Smooth muscle cell (in vitro differentiated cells): ENCODE results near the gene KCNJ14. TPM values are rescaled to one million over a fixed set of nuclear protein-coding genes. Genes with fewer than 3 reads are reported as not detected.

ENCODE experiments used
- DNase-seq: peaks from one replicate; lab custom pipeline; 2025; ENCODE audit not compliant: unreplicated experiment; lab: John Stamatoyannopoulos, UW
- H2AFZ ChIP-seq: fragments of 200-600 bp; sonication (generic); 2 replicates; pipeline ENCODE4 v1.6.0; 2016; ENCODE audit warnings: antibody characterized with exemption, low read depth, mild to moderate bottlenecking
- H3F3A ChIP-seq: fragments of 200-600 bp; sonication (generic); 2 replicates; pipeline ENCODE4 v1.6.0; 2017; ENCODE audit warnings: antibody characterized with exemption, low read depth
- H3K27ac ChIP-seq: fragments of 200-600 bp; sonication (generic); 2 replicates; pipeline ENCODE4 v1.5.1; 2016; ENCODE audit warnings: low read depth, mild to moderate bottlenecking
- H3K27me3 ChIP-seq: fragments of 200-600 bp; sonication (generic); 2 replicates; pipeline ENCODE4 v1.6.1; 2016; ENCODE audit warnings: low read depth, mild to moderate bottlenecking
- H3K36me3 ChIP-seq: fragments of 200-600 bp; sonication (generic); 2 replicates; pipeline ENCODE4 v1.5.1; 2016; ENCODE audit warnings: low read depth
- H3K4me1 ChIP-seq: fragments of 200-600 bp; sonication (generic); 2 replicates; pipeline ENCODE4 v1.5.1; 2016; ENCODE audit warnings: low read depth
- H3K4me2 ChIP-seq: fragments of 200-600 bp; sonication (generic); 2 replicates; pipeline ENCODE4 v1.6.0; 2016; ENCODE audit warnings: mild to moderate bottlenecking
- H3K4me3 ChIP-seq: fragments of 200-600 bp; sonication (generic); 2 replicates; pipeline ENCODE4 v1.5.1; 2016; ENCODE audit warnings: mild to moderate bottlenecking
- H3K79me2 ChIP-seq: fragments of 200-600 bp; sonication (generic); 2 replicates; pipeline ENCODE4 v1.6.0; 2016; ENCODE audit warnings: low read depth, mild to moderate bottlenecking
- H3K9ac ChIP-seq: fragments of 200-600 bp; sonication (generic); 2 replicates; pipeline ENCODE4 v1.6.0; 2016; ENCODE audit warnings: low read depth
- H3K9me3 ChIP-seq: fragments of 200-600 bp; sonication (generic); replicated peaks from 2 replicates; pipeline ENCODE4 v1.5.1; 2016; ENCODE audit warnings: low read depth
- H4K20me1 ChIP-seq: fragments of 200-600 bp; sonication (generic); 2 replicates; pipeline ENCODE4 v1.6.0; 2016; ENCODE audit warnings: low read depth
- CTCF ChIP-seq: fragments of 200-600 bp; sonication (generic); IDR thresholded peaks from 2 replicates; pipeline ENCODE4 v1.5.1; 2017; ENCODE audit warnings: borderline replicate concordance, mild to moderate bottlenecking, antibody characterized with exemption; ENCODE audit not compliant: insufficient read depth, poor library complexity, severe bottlenecking
- WGBS: methylation state at CpG from one replicate; pipeline ENCODE4 v1.1.7; 2016; ENCODE audit warnings: low lambda C conversion rate; 5-methylcytosine and 5-hydroxymethylcytosine counted together
- polyA plus RNA-seq: library from polyadenylated mRNA; unstranded; fragments of >200 nt; fragmentation: Nextera tagmentation; extraction: Ambion mirVana; gene quantifications from 2 replicates; pipeline ENCODE4 v1.2.1, GENCODE V29; 2016
- total RNA-seq: library from RNA; depleted of rRNA; stranded (reverse); fragments of >200 nt; gene quantifications from 2 replicates; pipeline ENCODE4 v1.2.3, GENCODE V29; 2014

The KCNJ14 gene
- total and polyA plus RNA-seq, 2 experiments from 2014 or later, result 1.7 to 1.8 TPM

- WGBS, result 3% methylated on average over 6 of the region's 20 CpGs
- Histone ChIP-seq H2AFZ (no peak overlapping the region), H3K4me2 (peak overlapping the region; percentile 68), H3K9me3 (no peaks in the 10 kb centered on the region), H3K79me2 (no peaks in the 10 kb centered on the region), H3F3A (no peaks in the 10 kb centered on the region), H3K9ac (no peak overlapping the region), H4K20me1 (no peaks in the 10 kb centered on the region), H3K27ac (no peak overlapping the region), H3K27me3 (no peaks in the 10 kb centered on the region), H3K36me3 (no peaks in the 10 kb centered on the region), H3K4me3 (peak overlapping the region; percentile 41), H3K4me1 (peaks cover 4% of the 10 kb centered on the region)
- no peak for TF ChIP-seq CTCF
- DNase-seq, result no peak
These were observed 46.3 kb downstream of the KCNJ14 start for GRCh38 chr19:48501494-48502349.

GRCh38 chr19:48502350-48503018 lies 47.1 kb downstream of the KCNJ14 start:
- Histone ChIP-seq H3K4me3 (no peak overlapping the region), H2AFZ (no peak overlapping the region), H3K9ac (no peak overlapping the region), H4K20me1 (no peaks in the 10 kb centered on the region), H3F3A (no peaks in the 10 kb centered on the region), H3K36me3 (no peaks in the 10 kb centered on the region), H3K79me2 (no peaks in the 10 kb centered on the region), H3K4me2 (no peak overlapping the region), H3K27me3 (no peaks in the 10 kb centered on the region), H3K4me1 (peaks cover 4% of the 10 kb centered on the region), H3K9me3 (no peaks in the 10 kb centered on the region), H3K27ac (no peak overlapping the region)
- no peak for DNase-seq
- TF ChIP-seq CTCF, result no peak
- WGBS, result 37% methylated on average over 25 of the region's 27 CpGs

GRCh38 chr19:48506138-48506733 lies 50.9 kb downstream of the KCNJ14 start:
- H3K4me2 ChIP-seq, result no peak overlapping the region
- no peaks in the 10 kb centered on the region for H3K9me3 ChIP-seq
- H3K27ac ChIP-seq, result no peak overlapping the region
- H3K4me3 ChIP-seq, result no peak overlapping the region
- DNase-seq, result no peak
- H4K20me1 ChIP-seq, result no peaks in the 10 kb centered on the region
- no peaks in the 10 kb centered on the region for H3K27me3 ChIP-seq
- peaks cover 8% of the 10 kb centered on the region for H3K4me1 ChIP-seq
- peak; percentile 61 for TF ChIP-seq CTCF
- H3K36me3 ChIP-seq, result no peaks in the 10 kb centered on the region
- H3K9ac ChIP-seq, result no peak overlapping the region
- H3K79me2 ChIP-seq, result no peaks in the 10 kb centered on the region
- 96% methylated on average over 5 of the region's 5 CpGs for WGBS
- no peaks in the 10 kb centered on the region for H3F3A ChIP-seq
- no peak overlapping the region for H2AFZ ChIP-seq
